Gastrocnemius medialis (tissue), 4 donors: ENCODE results near the gene NELFB.

Source experiments
- POLR2A ChIP-seq, 2 donors: fragments of 450-650 bp; IDR thresholded peaks; one replicate each; pipeline ENCODE4 v1.6.1; 2017; ENCODE audit warnings: antibody characterized with exemption in 2 of 2, mild to moderate bottlenecking in 2 of 2, moderate library complexity in 2 of 2
- TF ChIP-seq, protein P1 (sequence below), 5 experiments: fragments of 450-650 bp in 3 of 5; fragments of 200-600 bp in 2 of 5; sonication (generic) in 2 of 5; IDR thresholded peaks in 4 of 5; conservative IDR thresholded peaks in 1 of 5; 1 replicate in 4 of 5; 2 replicates in 1 of 5; pipeline ENCODE4 v1.5.1; 2016 to 2019; ENCODE audit warnings: antibody characterized with exemption in 5 of 5, mild to moderate bottlenecking in 3 of 5, moderate library complexity in 3 of 5

DNA sequence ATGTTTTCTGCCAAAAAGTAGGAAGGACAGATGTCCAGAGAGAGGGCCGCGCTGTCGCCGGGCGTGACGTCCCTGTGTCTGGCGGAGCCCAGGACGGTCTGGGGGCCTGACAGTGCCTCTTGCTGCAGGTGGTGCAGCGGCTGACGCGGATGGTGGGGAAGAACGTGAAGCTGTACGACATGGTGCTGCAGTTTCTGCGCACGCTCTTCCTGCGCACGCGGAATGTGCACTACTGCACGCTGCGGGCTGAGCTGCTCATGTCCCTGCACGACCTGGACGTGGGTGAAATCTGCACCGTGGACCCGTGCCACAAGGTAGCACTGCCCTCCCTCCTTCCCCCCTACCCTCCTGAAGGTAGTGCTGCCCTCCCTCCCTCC, 7.8 kb downstream of the NELFB start:
- TF ChIP-seq, protein P1, sequence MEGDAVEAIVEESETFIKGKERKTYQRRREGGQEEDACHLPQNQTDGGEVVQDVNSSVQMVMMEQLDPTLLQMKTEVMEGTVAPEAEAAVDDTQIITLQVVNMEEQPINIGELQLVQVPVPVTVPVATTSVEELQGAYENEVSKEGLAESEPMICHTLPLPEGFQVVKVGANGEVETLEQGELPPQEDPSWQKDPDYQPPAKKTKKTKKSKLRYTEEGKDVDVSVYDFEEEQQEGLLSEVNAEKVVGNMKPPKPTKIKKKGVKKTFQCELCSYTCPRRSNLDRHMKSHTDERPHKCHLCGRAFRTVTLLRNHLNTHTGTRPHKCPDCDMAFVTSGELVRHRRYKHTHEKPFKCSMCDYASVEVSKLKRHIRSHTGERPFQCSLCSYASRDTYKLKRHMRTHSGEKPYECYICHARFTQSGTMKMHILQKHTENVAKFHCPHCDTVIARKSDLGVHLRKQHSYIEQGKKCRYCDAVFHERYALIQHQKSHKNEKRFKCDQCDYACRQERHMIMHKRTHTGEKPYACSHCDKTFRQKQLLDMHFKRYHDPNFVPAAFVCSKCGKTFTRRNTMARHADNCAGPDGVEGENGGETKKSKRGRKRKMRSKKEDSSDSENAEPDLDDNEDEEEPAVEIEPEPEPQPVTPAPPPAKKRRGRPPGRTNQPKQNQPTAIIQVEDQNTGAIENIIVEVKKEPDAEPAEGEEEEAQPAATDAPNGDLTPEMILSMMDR (IDR thresholded peaks at IDR 0.05 in 4 of 5, conservative IDR thresholded peaks at IDR 0.05 in 1 of 5), result no peak
- TF ChIP-seq POLR2A (IDR thresholded peaks at IDR 0.05), result no peak
